CD4-positive, alpha-beta T cell treated with Interleukin-2 at 100 ng/mL for 4 hours (primary cell): ENCODE results near the gene GLOD4.
A peak's percentile ranks its signal among the peaks of the same experiment; 100 is the strongest.
"Not testable (repeated sequence)": the region's sequence is repeated elsewhere in the genome, so short reads cannot be mapped to it uniquely, and the experiment has no call there.

Experiments
- DNase-seq: peaks from one replicate; pipeline ENCODE4 v3.0.0-alpha.2; 2020; ENCODE audit warnings: low spot score

GLOD4 gene

GRCh38 chr17:773467-774312 lies 8.4 kb downstream of the GLOD4 start:
- DNase-seq = no peak

- DNase-seq = no peak
Observed at GRCh38 chr17:773016-773415, 9.1 kb downstream of the GLOD4 start.

GRCh38 chr17:767076-767475 lies 15.0 kb downstream of the GLOD4 start:
- DNase-seq = no peak

DNA sequence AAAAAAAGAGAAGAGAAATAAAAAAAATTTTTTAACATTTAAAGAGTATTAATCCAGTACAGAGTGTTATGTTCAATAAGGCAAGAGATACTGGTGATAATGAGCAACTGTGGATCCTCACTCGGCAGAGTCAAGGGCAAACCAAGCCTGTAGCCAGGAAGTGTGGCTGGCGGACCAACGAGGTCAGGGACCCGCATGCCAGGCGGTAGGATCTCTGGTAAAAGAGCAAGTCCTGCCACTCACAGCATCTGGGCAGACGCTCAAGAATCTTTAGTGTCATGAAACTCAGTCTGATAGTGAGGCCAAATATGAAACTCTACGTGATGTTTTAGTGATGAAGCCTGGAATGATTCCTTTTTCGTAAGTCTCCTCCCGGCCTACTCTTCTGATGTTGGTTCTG lies 21.7 kb downstream of the GLOD4 start:
- DNase-seq = no peak

DNA sequence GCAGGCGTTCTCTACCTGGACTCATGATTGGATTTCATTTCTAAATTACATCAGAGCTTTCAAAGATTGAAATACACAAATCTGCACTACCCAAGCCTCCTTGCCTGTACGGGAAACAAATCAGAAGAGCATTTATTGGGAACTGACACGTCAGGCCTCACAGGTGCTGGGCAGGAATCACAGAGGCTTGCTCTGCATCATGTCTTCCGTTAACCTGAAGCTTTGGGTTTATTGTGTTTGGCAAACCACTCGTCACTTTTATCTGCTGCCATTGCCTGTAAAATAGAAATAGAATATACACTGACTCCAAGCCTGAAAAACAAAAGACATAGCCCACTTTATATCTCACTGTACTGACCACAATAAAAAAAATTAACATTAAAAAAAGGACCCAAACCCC lies 22.1 kb downstream of the GLOD4 start:
- no peak for DNase-seq

DNA sequence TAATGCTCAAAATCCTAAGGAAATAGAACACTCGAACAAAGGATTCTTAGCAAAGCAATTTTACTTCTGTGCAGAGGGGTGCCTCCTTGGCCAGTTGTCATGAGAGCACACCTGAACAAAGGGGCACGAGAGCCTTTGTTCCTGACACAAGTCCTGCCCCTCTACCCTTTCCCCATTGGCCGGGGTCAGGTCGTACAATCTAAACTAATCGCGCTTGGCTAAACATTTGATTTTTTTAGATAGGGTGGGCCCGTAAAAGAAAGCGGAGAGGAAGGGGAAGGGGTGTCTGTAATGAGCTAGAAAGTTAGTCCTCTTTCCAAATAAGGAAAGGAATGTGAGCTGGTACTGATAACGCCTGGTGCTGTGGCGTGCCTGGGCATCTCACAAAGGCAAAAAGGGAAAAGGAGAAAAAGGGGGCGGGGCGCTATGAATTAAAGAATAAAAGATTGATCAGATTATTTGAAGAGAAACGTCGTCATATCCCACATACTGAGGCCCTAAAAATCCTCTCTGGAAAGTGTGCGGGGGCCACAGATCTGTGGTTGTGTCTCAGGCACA lies 26.0 kb downstream of the GLOD4 start:
- not testable (repeated sequence) for DNase-seq

DNA sequence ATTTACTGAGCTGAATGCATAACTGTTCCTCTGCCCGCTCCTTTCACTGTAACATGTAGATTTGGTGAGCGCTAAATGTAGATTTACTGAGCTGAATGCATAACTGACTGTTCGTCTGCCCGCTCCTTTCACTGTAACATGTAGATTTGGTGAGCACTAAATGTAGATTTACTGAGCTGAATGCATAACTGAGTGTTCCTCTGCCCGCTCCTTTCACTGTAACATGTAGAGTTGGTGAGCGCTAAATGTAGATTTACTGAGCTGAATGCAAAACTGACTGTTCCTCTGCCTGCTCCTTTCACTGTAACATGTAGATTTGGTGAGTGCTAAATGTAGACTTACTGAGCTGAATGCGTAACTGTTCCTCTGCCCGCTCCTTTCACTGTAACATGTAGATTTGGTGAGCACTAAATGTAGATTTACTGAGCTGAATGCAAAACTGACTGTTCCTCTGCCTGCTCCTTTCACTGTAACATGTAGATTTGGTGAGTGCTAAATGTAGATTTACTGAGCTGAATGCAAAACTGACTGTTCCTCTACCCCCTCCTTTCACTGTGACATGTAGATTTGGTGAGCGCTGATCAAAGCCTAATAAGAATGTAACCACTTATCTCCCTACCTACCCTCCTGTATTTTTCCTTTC lies 26.6 kb downstream of the GLOD4 start:
- DNase-seq = not testable (repeated sequence)

GRCh38 chr17:753418-753817 lies 28.7 kb downstream of the GLOD4 start:
- DNase-seq = no peak

GRCh38 chr17:752620-753219 lies 29.4 kb downstream of the GLOD4 start:
- peak; percentile 24 for DNase-seq

GRCh38 chr17:752002-752619 lies 30.0 kb downstream of the GLOD4 start, which contains the start of gene GEMIN4:
TSS of gene GEMIN4 (minus strand) at chr17:752264. CDS start at chr17:752142, 122 bp downstream.
- DNase-seq = peak; percentile 97

- peak; percentile 44 for DNase-seq
Observed at GRCh38 chr17:751269-752001, 30.6 kb downstream of the GLOD4 start.

DNA sequence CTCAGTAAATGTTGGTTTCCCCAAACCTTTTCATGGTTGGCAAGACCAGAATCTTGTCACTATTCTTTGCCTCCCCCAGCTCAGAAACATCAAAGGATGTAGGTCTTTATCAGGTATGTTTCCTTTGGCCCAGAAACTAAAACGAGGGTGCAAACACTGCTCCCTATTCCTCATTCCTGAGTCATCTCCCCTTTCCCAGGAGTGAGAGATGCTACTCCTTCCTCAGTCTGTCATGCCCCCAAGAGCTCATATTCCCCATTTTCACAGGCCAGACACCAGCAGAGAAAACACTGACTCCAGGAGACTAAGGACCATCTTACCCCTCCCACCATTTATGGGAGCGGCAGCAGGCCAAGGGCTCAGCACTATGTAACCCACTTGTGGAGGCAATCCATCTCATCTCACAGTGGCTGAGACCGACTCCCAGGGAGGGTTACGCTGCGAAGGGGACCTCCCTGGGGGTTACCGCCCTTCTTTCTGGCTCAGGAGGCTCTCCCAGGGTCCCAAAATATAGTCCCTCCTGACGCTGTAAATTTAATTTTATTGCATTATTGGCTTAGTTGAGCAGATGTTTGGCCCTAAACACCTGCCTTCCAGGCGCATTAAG lies 31.5 kb downstream of the GLOD4 start:
- no peak for DNase-seq

GRCh38 chr17:749359-749758 lies 32.7 kb downstream of the GLOD4 start:
- not testable (repeated sequence) for DNase-seq

DNA sequence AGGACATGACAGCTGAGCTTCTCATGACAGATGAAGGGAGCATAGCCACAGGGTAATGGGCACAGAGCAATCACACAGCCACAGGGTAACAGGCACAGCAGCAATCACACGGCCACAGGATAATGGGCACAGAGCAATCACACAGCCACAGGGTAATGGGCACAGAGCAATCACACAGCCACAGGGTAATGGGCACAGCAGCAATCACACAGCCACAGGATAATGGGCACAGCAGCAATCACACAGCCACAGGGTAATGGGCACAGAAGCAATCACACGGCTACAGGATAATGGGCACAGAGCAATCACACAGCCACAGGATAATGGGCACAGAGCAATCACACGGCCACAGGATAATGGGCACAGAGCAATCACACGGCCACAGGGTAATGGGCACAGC lies 33.5 kb downstream of the GLOD4 start:
- DNase-seq = not testable (repeated sequence)

GRCh38 chr17:746783-747629 lies 35.1 kb downstream of the GLOD4 start:
- no peak for DNase-seq

DNA sequence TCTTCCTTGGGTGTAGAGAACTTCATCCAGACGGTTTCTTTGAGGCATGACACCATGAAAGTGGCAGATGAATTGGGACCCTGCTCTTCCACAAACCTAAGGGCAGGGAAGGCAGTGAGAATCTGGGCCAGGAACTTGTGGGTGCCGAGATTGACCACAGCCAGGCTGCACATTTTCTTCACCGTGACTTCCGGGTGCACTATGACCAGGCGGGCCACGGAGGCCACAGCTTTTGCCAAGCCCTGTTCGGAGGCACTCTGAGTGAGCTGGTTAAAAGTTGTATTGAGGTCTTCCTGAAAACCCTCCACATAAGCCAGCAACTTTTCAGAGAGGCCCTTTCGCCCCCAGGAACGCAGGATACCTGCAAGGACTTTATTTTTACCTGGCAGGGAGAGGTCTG lies 35.9 kb downstream of the GLOD4 start:
- no peak for DNase-seq

GRCh38 chr17:745406-745805 lies 36.7 kb downstream of the GLOD4 start:
- DNase-seq = no peak

DNA sequence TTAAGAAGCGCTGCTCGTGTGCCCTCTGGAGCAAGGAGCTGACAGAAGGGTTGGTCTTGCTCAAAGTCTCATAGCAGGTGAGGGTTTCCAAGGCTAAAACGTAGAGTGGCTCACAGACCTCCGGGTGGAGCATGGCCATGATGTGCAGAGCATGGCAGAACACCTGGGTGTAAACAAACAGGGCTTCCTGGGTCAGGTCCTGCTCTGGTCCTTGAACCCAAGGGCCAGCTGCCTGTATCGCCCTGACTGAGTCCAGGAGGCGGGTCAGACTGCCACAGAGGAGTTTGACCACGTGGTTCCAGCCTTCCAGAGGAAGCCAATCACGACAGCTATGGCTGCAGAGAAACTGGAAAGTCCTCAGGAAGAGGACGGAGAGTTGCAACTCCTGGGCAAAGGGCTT lies 37.1 kb downstream of the GLOD4 start:
- DNase-seq = no peak

GRCh38 chr17:743139-743538 lies 38.9 kb downstream of the GLOD4 start:
- DNase-seq = no peak

DNA sequence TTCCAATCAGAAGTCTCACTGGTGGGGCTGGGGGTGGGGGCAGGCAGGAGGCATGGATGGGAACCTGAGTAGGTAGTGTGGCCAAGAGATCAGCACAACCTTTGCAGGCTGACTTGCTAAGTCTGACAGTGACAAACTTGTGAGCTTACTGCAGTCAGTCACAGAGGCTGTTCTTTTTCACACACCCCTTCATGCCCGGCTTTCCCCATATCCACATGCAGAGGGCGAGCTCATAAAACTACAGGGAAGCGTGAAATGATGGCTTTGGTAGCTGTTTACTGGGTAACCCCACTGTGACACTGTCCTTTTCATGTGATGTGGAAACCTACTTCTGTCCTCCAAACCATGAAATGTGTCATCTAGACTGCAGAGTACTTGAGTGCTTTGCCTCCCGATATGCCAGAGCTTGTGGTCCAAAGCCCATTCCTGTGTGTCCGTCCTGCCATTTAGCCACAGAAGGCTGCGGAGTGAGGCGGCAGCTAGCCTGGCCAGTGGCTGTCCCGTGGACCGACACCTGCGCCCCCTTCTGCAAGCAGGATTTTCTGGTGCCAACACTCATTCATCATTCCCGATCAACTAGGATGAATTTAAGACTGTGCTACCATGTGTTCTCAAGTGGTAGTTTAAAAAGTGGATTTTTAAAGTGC lies 39.8 kb downstream of the GLOD4 start:
- no peak for DNase-seq
